SU-DHL-6 (cell line): ENCODE measurements around the gene CCDC127.

Experiments
- CTCF ChIP-seq: fragments of 200-600 bp; sonication (generic); IDR thresholded peaks from one replicate; pipeline ENCODE4 v1.5.1; 2017; ENCODE audit warnings: antibody characterized with exemption, mild to moderate bottlenecking, low read length, moderate library complexity; ENCODE audit not compliant: insufficient read depth, poor library complexity, severe bottlenecking
- EZH2phosphoT487 ChIP-seq: fragments of 200-600 bp; sonication (generic), shearing (Covaris generic); conservative IDR thresholded peaks from 2 replicates; pipeline ENCODE4 v1.6.1; 2018; ENCODE audit warnings: mild to moderate bottlenecking, antibody characterized with exemption, low read length, moderate library complexity, mixed read lengths

- TF ChIP-seq CTCF (no peak), EZH2phosphoT487 (no peak)
These were observed 62.1 kb downstream of the CCDC127 start for GRCh38 chr5:155651-156410.
